HCT116 (cell line): ENCODE measurements around the gene ATP5PD. TPM values are rescaled to one million over a fixed set of nuclear protein-coding genes. Genes with fewer than 3 reads are reported as not detected.

Experiments
- ATAC-seq: fragments of 200-7000 bp; cut with Tn5 transposase; 2 replicates; pipeline ENCODE4 v1.9.1; 2020; ENCODE audit warnings: mild to moderate bottlenecking, moderate library complexity
- BruUV-seq: library from RNA; stranded (reverse); fragments of 400-500 nt; replicated peaks from 2 replicates; lab custom pipeline; 2021; lab: Mats Ljungman, UMichigan
- CTCF ChIA-PET: fragments of 300-600 bp; sonication (Branson Sonifier 250); formaldehyde crosslinking; loops from one replicate; lab custom pipeline; 2021; ENCODE audit warnings: antibody characterized with exemption; lab: Charles Lee
- POLR2A ChIA-PET: fragments of 300-600, 350-600 bp; sonication (Branson Sonifier 250); formaldehyde crosslinking; loops from one replicate; lab custom pipeline; 2021; ENCODE audit warnings: antibody characterized with exemption; lab: Charles Lee
- RAD21 ChIA-PET, 2 experiments: fragments of 300-600 bp; sonication (Branson Sonifier 250); formaldehyde crosslinking; loops; one replicate each; lab custom pipeline; 2023; ENCODE audit warnings: low total read pairs in 2 of 2; ENCODE audit not compliant: uncharacterized antibody in 2 of 2, unreplicated experiment in 2 of 2, low non-redundant PET in 1 of 2; lab: Charles Lee
- DNase-seq: peaks from one replicate; pipeline ENCODE4 v3.0.0-alpha.2; 2010; ENCODE audit warnings: low read depth, low spot score
- H2AFZ ChIP-seq: fragments of 200-600 bp; shearing (Covaris generic), sonication (generic); 2 replicates; pipeline ENCODE4 v1.6.1; 2017; ENCODE audit warnings: low read depth, mixed run types, mixed read lengths, antibody characterized with exemption, low read length; ENCODE audit not compliant: poor library complexity, severe bottlenecking
- H3K27ac ChIP-seq: 2 replicates; pipeline ENCODE4 v1.5.1; 2012; ENCODE audit warnings: low read depth, low read length
- H3K27me3 ChIP-seq: fragments of 200-600 bp; sonication (generic); 2 replicates; pipeline ENCODE4 v1.6.1; 2016; ENCODE audit warnings: mixed run types, low read length, mixed read lengths; ENCODE audit not compliant: insufficient read depth
- H3K36me3 ChIP-seq, 2 experiments: fragments of 200-500 bp in 1 of 2; fragments of 200-600 bp in 1 of 2; sonication (Bioruptor generic) in 1 of 2; sonication (generic) in 1 of 2; 2 replicates each; pipeline versions ENCODE4 v1.5.1 to v1.6.1; 2014 to 2016; ENCODE audit warnings: low read length in 2 of 2, inconsistent platforms in 1 of 2, mixed read lengths in 1 of 2, mixed run types in 1 of 2; ENCODE audit not compliant: insufficient read depth in 2 of 2, control insufficient read depth in 1 of 2
- H3K4me1 ChIP-seq, 2 experiments: fragments of 200-600 bp in 1 of 2; sonication (generic) in 1 of 2; 2 replicates each; pipeline versions ENCODE4 v1.5.1 to v1.6.1; 2012 to 2017; ENCODE audit warnings: low read length in 2 of 2, inconsistent platforms in 1 of 2, mild to moderate bottlenecking in 1 of 2, mixed read lengths in 1 of 2, mixed run types in 1 of 2, moderate library complexity in 1 of 2; ENCODE audit not compliant: insufficient read depth in 2 of 2, control insufficient read depth in 1 of 2
- H3K4me2 ChIP-seq: fragments of 200-600 bp; sonication (generic); 2 replicates; pipeline ENCODE4 v1.6.1; 2017; ENCODE audit warnings: mixed run types, low read length, mixed read lengths
- H3K4me3 ChIP-seq, 2 experiments: fragments of 200-600 bp in 1 of 2; sonication (generic) in 1 of 2; replicated peaks in 1 of 2; 2 replicates each; pipeline ENCODE4 v1.5.1; 2011 to 2016; ENCODE audit warnings: low read length in 2 of 2, control low read depth in 1 of 2, low read depth in 1 of 2, mild to moderate bottlenecking in 1 of 2, mixed read lengths in 1 of 2, mixed run types in 1 of 2
- H3K79me2 ChIP-seq: fragments of 200-600 bp; sonication (generic); 2 replicates; pipeline ENCODE4 v1.6.1; 2017; ENCODE audit warnings: mild to moderate bottlenecking, mixed run types, low read length, moderate library complexity, mixed read lengths; ENCODE audit not compliant: insufficient read depth
- H3K9ac ChIP-seq: fragments of 200-600 bp; sonication (generic); 2 replicates; pipeline ENCODE4 v1.6.1; 2016; ENCODE audit warnings: low read length, mixed read lengths
- H3K9me2 ChIP-seq: fragments of 200-600 bp; sonication (generic), shearing (Covaris generic); 2 replicates; pipeline ENCODE4 v1.6.1; 2017; ENCODE audit warnings: mixed run types, mild to moderate bottlenecking, moderate library complexity; ENCODE audit not compliant: insufficient read depth
- H3K9me3 ChIP-seq, 2 experiments: fragments of 200-500 bp in 1 of 2; fragments of 200-600 bp in 1 of 2; sonication (Bioruptor generic) in 1 of 2; sonication (generic) in 1 of 2; 2 replicates each; pipeline ENCODE4 v1.6.1; 2014 to 2017; ENCODE audit warnings: low read length in 2 of 2, mixed read lengths in 2 of 2, inconsistent platforms in 1 of 2, low read depth in 1 of 2, mild to moderate bottlenecking in 1 of 2, mixed run types in 1 of 2, moderate library complexity in 1 of 2; ENCODE audit not compliant: control insufficient read depth in 1 of 2, insufficient read depth in 1 of 2
- H4K20me1 ChIP-seq: fragments of 200-600 bp; sonication (generic), shearing (Covaris generic); 2 replicates; pipeline ENCODE4 v1.6.1; 2017; ENCODE audit warnings: mixed run types, mild to moderate bottlenecking, moderate library complexity; ENCODE audit not compliant: insufficient read depth
- CBX3 ChIP-seq: IDR thresholded peaks from 2 replicates; pipeline ENCODE4 v1.6.1; 2012; ENCODE audit warnings: low read depth
- CEBPB ChIP-seq: IDR thresholded peaks from 2 replicates; pipeline ENCODE4 v1.6.1; 2012; ENCODE audit warnings: low read depth
- EGR1 ChIP-seq: IDR thresholded peaks from 2 replicates; pipeline ENCODE4 v1.6.1; 2012; ENCODE audit warnings: low read depth
- EZH2phosphoT487 ChIP-seq: fragments of 200-600 bp; IDR thresholded peaks from 2 replicates; pipeline ENCODE4 v1.6.1; 2018; ENCODE audit warnings: antibody characterized with exemption, borderline replicate concordance
- JUND ChIP-seq: IDR thresholded peaks from 2 replicates; pipeline ENCODE4 v1.6.1; 2012
- POLR2A ChIP-seq: IDR thresholded peaks from 2 replicates; pipeline ENCODE4 v1.7.0; 2011; ENCODE audit warnings: borderline replicate concordance; ENCODE audit not compliant: insufficient read depth, insufficient read length; ENCODE audit errors: extremely low read depth
- POLR2AphosphoS5 ChIP-seq: IDR thresholded peaks from 2 replicates; pipeline ENCODE4 v1.6.1; 2011; ENCODE audit warnings: mild to moderate bottlenecking, low read depth, low read length, moderate library complexity
- RAD21 ChIP-seq: IDR thresholded peaks from 2 replicates; pipeline ENCODE4 v1.6.1; 2012; ENCODE audit warnings: low read depth, mild to moderate bottlenecking
- SIN3A ChIP-seq: IDR thresholded peaks from 2 replicates; pipeline ENCODE4 v1.6.1; 2012; ENCODE audit warnings: low read depth
- SP1 ChIP-seq: IDR thresholded peaks from 2 replicates; pipeline ENCODE4 v1.6.1; 2012; ENCODE audit warnings: low read depth
- SRF ChIP-seq: IDR thresholded peaks from 2 replicates; pipeline ENCODE4 v1.6.1; 2012; ENCODE audit warnings: low read depth
- TCF7L2 ChIP-seq: IDR thresholded peaks from 2 replicates; pipeline ENCODE4 v1.7.0; 2011; ENCODE audit warnings: borderline replicate concordance, inconsistent platforms; ENCODE audit not compliant: insufficient read depth, insufficient read length; ENCODE audit errors: extremely low read depth
- YY1 ChIP-seq: IDR thresholded peaks from 2 replicates; pipeline ENCODE4 v1.6.1; 2011; ENCODE audit warnings: low read length, low read depth, moderate library complexity, mild to moderate bottlenecking; ENCODE audit not compliant: insufficient replicate concordance; ENCODE audit errors: extremely low read depth
- ZFX ChIP-seq: fragments of 450-650 bp; IDR thresholded peaks from 2 replicates; pipeline ENCODE4 v1.6.1; 2017
- ZNF274 ChIP-seq: fragments of 200-500 bp; sonication (Bioruptor generic); IDR thresholded peaks from 2 replicates; pipeline ENCODE4 v1.6.1; 2014; ENCODE audit warnings: mild to moderate bottlenecking, low read depth, low read length, inconsistent platforms
- intact Hi-C: fragments of 100-400 bp; cut with micrococcal nuclease; formaldehyde crosslinking; loops from 2 replicates; pipeline ENCODE4 v1.10.0; 2022
- total RNA-seq: library from RNA; stranded (reverse); gene quantifications from one replicate; pipeline ENCODE4 v1.2.1, GENCODE V29; 2021; ENCODE audit not compliant: unreplicated experiment
- TF ChIP-seq, protein P1 (sequence below): IDR thresholded peaks from 2 replicates; pipeline ENCODE4 v1.6.1; 2012
- TF ChIP-seq, protein P2 (sequence below): IDR thresholded peaks from 2 replicates; pipeline ENCODE4 v1.6.1; 2011; ENCODE audit warnings: mild to moderate bottlenecking, low read length, moderate library complexity; ENCODE audit not compliant: insufficient replicate concordance; ENCODE audit errors: extremely low read depth
- TF ChIP-seq, protein P3 (sequence below): IDR thresholded peaks from 2 replicates; pipeline ENCODE4 v1.6.1; 2012

Gene ATP5PD
- total RNA-seq, 1 experiment from 2014 or later: 407 TPM

DNA sequence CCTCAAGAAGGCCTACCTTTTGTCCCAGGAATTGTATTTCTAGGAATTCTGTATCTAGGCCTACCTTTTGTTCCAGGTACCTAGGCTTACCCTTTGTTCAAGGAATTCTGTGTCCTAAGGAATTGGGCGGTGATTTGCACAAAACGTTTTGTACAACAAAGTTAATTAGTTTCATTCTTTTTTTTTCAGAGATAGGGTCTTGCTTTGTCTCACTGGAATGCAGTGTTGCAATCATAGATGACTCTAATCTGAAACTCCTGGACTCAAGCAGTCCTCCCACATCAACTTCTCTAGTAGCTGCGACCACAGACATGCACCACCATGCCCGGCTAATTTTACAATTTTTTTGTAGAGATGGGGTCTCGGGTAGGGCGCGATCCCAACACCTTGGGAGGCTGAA is 52.3 kb downstream of the ATP5PD start:
- H3K27me3 ChIP-seq: no peaks in the 10 kb centered on the region
- H3K9ac ChIP-seq: no peak overlapping the region
- H3K4me3 ChIP-seq: no peak overlapping the region
- no peaks in the 10 kb centered on the region for H4K20me1 ChIP-seq
- no peak overlapping the region for H3K4me2 ChIP-seq
- peaks cover 29 to 41% of the 10 kb centered on the region in 2 experiments for H3K4me1 ChIP-seq
- DNase-seq (no peak), ATAC-seq (no peak)
- intact Hi-C loops: no loop called here
- ChIA-PET POLR2A (no interaction called here), CTCF (interaction anchor here (1.6 to 4.0 kb wide), 2 partner anchors 18 to 33 kb away, joined by 6 to 16 read pairs; partner anchors contain the start of gene MRPL58), RAD21 (no interaction called here)
- H3K36me3 ChIP-seq: peaks cover 2 to 3% of the 10 kb centered on the region in 2 experiments; a peak in 1 of 4 replicates
- TF ChIP-seq RAD21: no peak
- TF ChIP-seq YY1: no peak
- TF ChIP-seq CEBPB: no peak
- TF ChIP-seq, protein P1, sequence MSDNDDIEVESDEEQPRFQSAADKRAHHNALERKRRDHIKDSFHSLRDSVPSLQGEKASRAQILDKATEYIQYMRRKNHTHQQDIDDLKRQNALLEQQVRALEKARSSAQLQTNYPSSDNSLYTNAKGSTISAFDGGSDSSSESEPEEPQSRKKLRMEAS: no peak
- TF ChIP-seq POLR2A: no peak
- TF ChIP-seq ZNF274: no peak
- no peak for TF ChIP-seq SRF
- TF ChIP-seq EZH2phosphoT487: no peak
- TF ChIP-seq SP1: no peak
- TF ChIP-seq TCF7L2: no peak
- TF ChIP-seq POLR2AphosphoS5: no peak
- no peaks in the 10 kb centered on the region for H3K9me3 ChIP-seq
- BruUV-seq: no TSS peak
- peaks cover 20% of the 10 kb centered on the region; the same call in 1 of the 2 replicates for H3K79me2 ChIP-seq
- H3K27ac ChIP-seq: no peak overlapping the region
- no peak overlapping the region for H2AFZ ChIP-seq
- H3K9me2 ChIP-seq: no peaks in the 10 kb centered on the region

DNA sequence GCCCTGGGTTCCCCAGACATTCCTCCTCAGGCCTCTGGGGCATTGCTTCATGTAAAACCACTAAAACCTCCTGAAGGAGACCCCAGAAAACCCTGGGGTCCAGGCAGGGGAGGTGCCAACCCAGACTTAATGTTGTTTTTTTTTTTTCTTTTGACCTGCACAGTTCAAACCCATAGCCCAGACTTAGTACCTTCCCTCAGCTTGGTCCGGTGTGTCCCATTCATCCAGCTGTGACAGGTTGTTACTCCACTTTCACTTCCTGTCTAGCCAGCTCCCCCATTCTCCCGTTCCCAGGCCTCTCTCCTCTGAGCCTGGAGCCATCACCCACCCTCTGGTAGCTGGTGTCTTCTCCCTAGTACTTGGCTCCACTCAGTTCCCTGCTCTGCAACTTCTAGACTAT is 54.5 kb downstream of the ATP5PD start:
- no peaks in the 10 kb centered on the region for H3K36me3 ChIP-seq
- intact Hi-C loops: no loop called here
- TF ChIP-seq CBX3 (no peak), SIN3A (no peak), EZH2phosphoT487 (no peak), ZNF274 (no peak), YY1 (no peak), ZFX (no peak), POLR2AphosphoS5 (no peak), JUND (no peak), CEBPB (no peak), EGR1 (no peak), TCF7L2 (no peak), POLR2A (no peak)
- TF ChIP-seq, protein P2, sequence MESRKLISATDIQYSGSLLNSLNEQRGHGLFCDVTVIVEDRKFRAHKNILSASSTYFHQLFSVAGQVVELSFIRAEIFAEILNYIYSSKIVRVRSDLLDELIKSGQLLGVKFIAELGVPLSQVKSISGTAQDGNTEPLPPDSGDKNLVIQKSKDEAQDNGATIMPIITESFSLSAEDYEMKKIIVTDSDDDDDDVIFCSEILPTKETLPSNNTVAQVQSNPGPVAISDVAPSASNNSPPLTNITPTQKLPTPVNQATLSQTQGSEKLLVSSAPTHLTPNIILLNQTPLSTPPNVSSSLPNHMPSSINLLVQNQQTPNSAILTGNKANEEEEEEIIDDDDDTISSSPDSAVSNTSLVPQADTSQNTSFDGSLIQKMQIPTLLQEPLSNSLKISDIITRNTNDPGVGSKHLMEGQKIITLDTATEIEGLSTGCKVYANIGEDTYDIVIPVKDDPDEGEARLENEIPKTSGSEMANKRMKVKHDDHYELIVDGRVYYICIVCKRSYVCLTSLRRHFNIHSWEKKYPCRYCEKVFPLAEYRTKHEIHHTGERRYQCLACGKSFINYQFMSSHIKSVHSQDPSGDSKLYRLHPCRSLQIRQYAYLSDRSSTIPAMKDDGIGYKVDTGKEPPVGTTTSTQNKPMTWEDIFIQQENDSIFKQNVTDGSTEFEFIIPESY: no peak
- TF ChIP-seq, protein P3, sequence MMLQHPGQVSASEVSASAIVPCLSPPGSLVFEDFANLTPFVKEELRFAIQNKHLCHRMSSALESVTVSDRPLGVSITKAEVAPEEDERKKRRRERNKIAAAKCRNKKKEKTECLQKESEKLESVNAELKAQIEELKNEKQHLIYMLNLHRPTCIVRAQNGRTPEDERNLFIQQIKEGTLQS: no peak
- TF ChIP-seq, all 23 proteins: peak for 0
- H3K4me3 ChIP-seq: peak overlapping the region in 1 of 2 experiments; percentile 12; a peak in 1 of 4 replicates
- H3K4me1 ChIP-seq: peaks cover 40 to 56% of the 10 kb centered on the region in 2 experiments
- no peaks in the 10 kb centered on the region for H3K27me3 ChIP-seq
- H3K9me2 ChIP-seq: no peaks in the 10 kb centered on the region
- no peaks in the 10 kb centered on the region for H4K20me1 ChIP-seq
- ATAC-seq (no peak), DNase-seq (no peak)
- ChIA-PET CTCF (interaction anchor here (4.0 kb wide), 1 partner anchor 31 kb away, joined by 16 read pairs; no protein-coding TSS in a partner anchor), RAD21 (no interaction called here), POLR2A (interaction anchor here (1.5 kb wide), 1 partner anchor 21 kb away, joined by 4 read pairs; no protein-coding TSS in a partner anchor)
- H3K9me3 ChIP-seq: no peaks in the 10 kb centered on the region
- H3K9ac ChIP-seq: peak overlapping the region; percentile 62
- H2AFZ ChIP-seq: no peak overlapping the region
- H3K4me2 ChIP-seq: peak overlapping the region; percentile 79
- no TSS peak for BruUV-seq
- peaks cover 32% of the 10 kb centered on the region; the same call in 1 of the 2 replicates for H3K79me2 ChIP-seq
- peak overlapping the region; percentile 74 for H3K27ac ChIP-seq
